Testis (tissue), 2 donors: Measurements from ENCODE around the gene MASP1.

Experiments used
- CTCF ChIP-seq, 3 experiments: fragments of 450-650 bp in 2 of 3; fragments of 200-600 bp in 1 of 3; sonication (generic) in 1 of 3; IDR thresholded peaks; one replicate each; pipeline ENCODE4 v1.5.1; 2016 to 2019; ENCODE audit warnings: antibody characterized with exemption in 3 of 3, mild to moderate bottlenecking in 2 of 3, moderate library complexity in 1 of 3
- POLR2A ChIP-seq: fragments of 450-650 bp; IDR thresholded peaks from one replicate; pipeline ENCODE4 v1.6.1; 2017; ENCODE audit warnings: antibody characterized with exemption, mild to moderate bottlenecking, moderate library complexity

- TF ChIP-seq POLR2A (no peak), CTCF (IDR thresholded peaks at IDR 0.05) (no peak)
Measured at GRCh38 chr3:187247398-187247797, 44.1 kb downstream of the MASP1 start.
